Measurements from ENCODE around the gene NNT.

- TF ChIP-seq CTCF (IDR thresholded peaks at IDR 0.05) (no peak), POLR2A (IDR thresholded peaks at IDR 0.05) (no peak)
Observed at GRCh38 chr5:43658509-43658908, 55.5 kb downstream of the NNT start.
